Measurements from ENCODE around the gene EGFL8.
A peak's percentile ranks its signal among the peaks of the same experiment; 100 is the strongest.

EGFL8 gene

DNA sequence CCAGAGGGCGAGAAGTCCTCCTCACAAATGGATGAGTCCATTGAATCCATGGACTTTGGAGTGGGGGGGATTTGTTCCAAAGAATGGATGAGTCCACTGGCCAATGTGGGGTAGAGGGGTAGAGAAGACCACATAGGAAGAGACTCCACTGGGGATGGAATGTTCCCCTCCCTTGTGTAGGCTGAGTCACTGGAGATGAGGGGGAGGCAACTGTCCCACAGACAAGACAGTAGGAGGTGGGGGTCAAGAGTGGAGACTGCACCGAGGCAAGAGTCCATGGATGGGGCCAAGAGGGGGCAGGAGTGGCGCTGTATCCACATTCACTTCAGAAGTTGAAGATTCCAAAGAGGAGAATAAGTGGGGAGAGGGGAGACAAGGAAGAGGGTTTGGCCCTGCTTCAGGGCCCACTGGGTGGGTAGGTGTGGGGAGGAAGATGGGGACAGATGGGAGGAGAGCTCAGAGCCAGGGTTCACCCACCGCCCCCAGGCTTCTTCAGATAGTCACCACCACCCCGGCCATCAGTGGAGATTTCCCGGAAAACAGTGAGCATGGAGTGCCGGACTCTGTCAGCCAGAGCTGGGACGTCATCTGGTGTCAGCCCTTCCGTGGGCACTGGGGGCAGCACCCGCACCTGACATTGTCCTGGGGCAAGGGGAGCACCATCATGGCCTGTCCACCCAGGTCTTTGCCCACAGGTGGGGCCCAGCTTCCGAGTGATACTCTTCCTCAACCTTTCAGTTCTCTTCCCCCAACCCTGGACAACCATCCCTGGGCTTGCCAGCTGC lies 4.6 kb downstream of the EGFL8 start:
- no peak for DNase-seq

DNA sequence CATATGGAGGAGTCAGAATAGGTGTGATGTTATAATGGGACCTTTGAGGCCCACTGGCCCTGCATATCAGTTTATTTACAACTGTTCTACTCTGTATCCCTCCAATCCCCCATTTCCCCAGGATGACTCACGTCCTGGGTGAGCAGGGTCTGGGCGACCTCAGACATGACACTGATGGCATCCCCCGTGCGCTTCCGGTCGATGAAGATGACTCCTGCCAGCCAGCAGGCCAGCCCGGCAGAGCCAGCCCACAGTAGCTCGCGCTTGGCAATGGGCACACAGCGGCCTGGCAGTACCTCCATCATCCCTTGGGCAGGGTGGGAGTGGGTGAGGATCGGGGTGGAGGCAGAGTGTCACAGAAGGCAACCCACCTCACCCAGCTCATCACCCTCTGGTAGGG lies 5.9 kb downstream of the EGFL8 start:
- DNase-seq: no peak

DNA sequence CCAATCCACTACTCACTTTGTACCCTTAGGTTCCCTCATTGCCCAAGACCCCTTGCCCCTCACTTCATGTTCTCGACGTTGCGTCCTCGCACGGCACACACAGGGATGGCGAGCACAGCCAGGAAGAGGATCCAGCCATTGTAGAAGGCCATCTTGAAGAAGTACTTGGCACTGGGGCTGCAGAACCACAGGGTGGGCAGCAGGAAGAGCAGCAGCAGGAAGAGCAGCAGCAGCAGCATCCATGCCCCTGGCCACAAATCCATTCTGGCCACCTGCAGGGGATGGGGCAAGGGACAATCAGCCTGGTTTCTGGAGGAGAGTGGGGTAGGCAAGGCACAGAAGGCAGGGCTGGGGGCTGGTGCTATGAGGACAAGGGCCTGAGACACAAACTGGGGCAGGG lies 6.8 kb downstream of the EGFL8 start:
- DNase-seq: no peak

DNA sequence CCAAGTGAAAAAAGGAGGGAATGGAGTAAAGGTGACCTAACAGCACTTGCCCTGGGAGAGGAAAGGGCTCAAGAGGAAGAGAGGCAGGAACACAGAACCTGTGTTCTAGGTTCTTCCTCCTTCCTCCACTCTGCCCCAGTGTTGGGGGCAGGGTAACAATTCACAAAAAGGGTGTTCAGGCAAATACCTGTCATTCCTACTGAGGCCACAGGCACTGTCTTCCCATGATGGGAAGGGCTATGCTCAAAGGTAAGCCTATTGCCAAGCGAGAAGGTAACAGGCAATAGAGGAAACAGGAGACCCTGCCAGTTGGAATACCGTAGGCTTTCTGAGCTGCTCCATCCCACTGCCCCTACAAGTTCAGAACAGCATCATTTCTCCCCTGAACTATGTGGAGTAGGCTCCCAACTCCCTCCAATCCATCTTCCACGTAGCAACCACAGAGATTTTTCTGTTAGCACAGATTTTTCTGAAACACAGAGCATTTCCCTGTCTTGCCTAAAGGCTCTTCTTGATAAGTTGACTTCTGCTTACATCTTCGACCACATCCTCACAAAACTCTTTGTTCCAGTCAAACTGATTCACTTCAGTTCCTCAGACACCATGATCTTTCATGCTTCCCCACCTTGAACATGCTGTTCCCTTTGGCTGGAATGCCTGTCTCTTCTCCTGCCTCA lies 8.8 kb downstream of the EGFL8 start:
- DNase-seq: no peak

DNA sequence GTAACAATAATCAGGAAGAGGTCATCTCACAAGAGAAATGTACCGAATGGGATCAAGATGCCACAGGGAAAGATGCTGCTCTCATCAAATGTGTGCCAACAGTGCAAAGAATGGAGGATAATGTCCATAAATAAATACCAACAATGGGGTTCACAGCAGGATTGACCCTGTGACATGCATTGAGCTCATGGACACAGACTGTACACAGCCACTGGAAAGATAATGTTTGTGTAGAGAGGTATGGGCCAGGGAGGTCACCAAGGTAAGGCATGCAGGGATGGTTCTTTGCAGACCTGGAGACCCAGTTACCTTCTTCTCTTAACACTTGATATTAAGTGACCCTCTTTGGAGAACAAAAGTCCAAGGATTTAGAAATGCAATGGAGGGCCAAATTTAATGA lies 10.0 kb downstream of the EGFL8 start:
- no peak for DNase-seq

DNA sequence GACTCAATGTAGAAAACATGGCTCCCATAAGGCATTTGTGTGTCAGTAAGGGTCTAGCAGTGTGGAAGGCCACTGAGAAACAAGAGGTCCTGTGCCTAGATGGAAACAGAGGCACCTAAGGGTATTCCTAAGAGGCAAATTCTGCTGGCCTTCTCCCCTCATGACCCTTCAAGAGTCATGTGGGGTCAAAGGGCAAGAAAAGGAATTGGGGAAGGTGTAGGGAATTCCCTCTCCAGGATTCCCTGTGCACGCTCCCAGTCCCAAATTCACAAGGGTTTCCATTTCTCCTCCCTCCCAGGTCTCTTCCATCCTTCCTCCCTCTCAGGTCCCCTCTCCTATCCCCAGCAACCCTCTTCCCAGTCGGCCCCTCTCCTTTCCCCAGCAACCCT lies 10.9 kb downstream of the EGFL8 start:
- DNase-seq: no peak

DNA sequence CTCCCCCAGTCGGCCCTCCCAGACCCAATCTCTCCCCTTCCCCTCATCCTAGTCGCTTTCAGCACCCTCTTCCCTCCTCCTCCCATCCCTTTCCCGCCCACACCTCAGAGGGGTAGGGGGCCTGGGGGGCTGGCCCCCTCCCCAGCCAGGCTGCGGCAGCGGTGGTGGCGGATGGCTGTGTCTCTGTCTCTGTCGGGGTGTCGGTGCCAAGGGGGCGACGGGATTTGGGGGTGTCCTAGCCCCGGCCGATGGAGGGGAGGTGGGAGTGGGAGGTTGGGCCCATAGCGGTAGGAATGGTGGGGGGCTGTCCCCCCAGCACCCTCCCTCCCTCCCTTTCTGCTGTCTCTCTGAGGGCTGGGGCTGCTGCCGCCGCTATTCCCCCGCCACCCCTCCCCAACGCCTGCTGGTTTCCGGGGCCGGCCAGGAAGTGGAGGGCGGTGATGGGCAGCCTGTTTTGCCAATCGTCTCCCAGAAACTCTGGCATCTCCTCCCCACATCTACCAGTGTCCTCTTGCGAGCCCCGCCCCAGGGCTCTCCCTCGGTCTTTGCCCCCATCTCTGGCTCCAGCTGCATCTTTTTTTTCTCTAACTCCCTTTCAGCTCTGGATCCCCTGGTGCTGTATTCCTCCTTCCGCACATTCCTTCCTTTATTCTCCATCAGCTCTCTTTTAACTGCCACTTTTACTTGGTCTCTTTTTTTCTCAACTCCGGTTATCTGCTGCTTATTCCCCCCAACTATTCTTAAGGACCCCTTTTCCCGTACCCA lies 11.5 kb downstream of the EGFL8 start, which contains the start of gene AGPAT1:
AGPAT1 (minus strand) TSS at position 374 of the 765 bp plus-strand sequence. CDS start 4,588 bp downstream, outside the sequence.
- peak; percentile 96 for DNase-seq

DNA sequence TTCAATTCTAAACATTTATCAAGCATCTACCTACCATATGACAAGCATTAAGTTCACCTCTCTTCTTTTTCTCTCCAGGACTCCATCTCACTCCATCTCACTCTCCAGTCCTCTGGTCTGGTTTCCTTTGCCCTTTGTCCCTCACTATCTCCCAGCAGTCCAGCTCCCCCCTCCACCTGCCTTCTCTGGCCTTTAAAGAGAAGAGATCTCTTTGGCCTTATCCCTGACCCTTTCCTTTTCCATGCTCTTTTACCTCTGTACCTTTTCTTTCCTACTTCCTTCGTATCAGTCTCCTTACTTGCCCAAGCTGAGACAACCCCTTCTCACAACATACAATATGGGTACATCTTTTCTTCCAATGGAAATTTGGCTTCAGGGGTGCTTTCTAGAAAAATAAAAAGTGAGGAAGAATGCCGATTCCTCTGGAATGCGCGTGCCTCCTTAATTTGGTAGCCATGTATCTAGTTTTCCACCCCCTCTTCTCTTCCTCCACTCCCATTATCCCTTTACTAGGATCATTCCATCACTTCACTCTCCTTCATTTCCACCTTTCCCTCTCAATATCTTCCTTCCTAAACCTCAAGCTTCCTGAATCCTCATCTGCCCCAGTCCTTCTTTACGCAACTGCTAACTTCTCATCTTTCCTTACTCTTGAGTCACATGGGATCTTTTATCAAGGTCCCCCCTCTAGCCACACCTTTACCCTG lies 12.2 kb downstream of the EGFL8 start:
- no peak for DNase-seq

DNA sequence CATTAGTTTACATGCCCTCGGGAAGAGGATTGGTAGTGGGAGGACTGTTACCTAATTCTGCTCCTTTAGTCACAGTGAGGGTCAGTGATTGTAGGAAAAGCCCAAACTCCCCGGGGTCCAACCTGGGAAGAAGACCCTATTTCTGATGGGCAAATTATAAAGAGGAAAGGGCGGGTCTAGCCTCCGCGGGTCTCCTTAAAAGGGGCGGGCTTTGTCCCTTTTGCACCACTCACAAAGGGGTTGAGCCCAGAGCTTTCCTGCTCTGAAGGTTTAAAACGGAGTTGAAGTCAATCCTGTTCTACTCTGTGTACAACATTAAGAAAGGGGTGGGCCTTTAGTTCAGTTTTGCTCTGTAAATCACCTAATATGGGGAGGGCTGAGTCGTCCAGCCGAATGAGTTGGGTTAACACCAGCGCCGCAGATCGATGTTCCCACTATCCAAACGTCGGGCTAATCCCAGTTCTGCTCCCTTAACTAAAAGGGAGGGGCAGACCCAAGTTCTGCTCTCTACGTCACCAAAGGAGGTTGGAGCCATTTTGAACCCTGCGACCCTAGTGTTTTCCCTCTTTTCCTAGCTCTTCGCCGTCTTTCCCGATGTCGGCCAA lies 12.9 kb downstream of the EGFL8 start:
- peak; percentile 56 for DNase-seq

DNA sequence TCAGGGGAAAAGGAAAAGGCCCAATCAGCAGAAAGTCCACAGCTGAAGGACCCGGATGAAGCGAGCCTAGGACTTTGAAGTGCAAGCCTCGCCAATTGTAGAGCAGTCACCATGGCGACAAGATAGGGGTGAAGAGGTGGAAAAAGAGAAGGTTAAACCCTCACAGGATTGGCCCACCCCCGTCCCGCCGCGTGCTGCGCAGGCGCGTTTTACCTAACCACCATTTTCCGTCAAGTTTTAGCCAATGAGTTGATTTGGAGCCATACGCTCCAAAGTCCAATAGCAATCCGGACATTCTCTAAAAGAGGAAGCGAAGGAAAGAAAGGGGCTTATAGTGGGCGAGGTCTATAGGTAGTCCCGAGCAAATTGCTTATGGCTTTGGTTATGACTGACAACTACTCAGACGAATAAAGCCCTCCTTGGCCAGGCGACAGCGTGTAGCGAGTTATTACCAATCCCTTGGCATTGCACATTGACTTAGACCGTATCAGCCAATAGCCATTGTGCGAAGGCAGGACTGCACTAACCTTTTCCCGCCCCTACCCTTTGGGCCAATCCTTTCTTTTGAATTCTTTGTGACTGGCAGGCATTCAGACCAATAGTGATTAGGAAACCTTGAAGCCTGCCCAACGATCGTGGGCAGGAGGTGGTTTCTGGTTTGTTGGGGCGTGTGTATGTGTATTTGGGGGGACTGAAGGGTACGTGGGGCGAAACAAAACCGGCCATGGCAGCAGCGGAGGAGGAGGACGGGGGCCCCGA lies 13.6 kb downstream of the EGFL8 start, which contains the start of gene RNF5:
RNF5 (plus strand) TSS at position 618 of the 759 bp plus-strand sequence; CDS start at position 725, 107 bp downstream.
- peak; percentile 96 for DNase-seq

DNA sequence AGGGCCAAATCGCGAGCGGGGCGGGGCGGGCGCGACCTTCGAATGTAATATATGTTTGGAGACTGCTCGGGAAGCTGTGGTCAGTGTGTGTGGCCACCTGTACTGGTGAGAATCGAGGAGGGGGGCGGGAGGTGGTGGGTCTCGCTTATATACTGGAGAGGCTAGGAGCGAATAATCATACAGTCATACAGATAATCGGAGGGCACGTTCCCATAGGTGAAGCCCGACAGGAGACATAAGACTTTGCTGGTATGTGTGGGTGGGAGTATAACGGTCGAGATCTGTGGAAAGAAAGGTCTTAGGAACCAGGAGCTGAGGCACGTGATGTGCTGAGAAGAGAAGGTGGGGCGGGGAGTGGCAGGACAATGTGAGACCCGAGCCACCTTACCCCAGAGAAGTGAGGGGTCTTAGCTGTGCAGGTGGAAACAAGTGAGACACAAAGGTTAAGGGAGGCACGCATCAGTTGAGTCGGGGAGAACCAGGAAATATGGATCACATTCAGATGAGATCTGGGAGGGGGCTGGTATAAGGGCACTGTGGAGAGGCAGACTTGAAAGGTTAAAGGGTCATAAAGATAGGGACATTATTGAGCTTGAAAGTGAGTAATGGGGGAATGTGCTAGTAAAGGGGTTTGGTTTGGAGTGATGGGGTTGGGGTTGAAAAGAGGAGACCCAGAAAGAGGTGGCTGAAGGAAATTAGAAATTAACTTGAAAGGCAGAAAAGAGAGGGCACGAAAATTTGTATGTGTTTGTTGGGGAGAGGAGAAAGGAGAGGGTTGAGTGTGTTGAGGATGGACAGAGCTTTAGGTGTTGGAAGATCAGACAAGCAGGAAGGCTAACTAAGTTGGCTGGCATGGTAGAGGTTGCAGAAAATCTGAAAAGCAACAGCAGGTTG lies 14.4 kb downstream of the EGFL8 start:
- DNase-seq: no peak

DNA sequence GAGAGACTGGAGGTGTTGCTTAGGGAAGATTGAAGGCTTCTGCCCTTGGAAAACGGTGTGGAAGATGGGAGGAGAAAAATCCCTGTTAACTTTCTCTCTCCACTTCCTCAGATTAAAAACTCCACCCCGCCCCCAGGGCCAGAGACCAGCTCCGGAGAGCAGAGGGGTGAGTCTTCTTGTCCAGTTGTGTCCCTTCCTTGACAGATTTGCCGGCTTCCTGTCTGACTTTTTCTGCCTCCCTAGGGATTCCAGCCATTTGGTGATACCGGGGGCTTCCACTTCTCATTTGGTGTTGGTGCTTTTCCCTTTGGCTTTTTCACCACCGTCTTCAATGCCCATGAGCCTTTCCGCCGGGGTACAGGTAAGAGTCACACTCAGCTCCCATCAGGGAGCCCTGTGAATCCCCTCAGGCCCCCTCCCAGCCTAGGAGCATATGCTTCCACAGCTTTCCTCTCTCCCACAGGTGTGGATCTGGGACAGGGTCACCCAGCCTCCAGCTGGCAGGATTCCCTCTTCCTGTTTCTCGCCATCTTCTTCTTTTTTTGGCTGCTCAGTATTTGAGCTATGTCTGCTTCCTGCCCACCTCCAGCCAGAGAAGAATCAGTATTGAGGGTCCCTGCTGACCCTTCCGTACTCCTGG lies 15.5 kb downstream of the EGFL8 start:
- DNase-seq: no peak

DNA sequence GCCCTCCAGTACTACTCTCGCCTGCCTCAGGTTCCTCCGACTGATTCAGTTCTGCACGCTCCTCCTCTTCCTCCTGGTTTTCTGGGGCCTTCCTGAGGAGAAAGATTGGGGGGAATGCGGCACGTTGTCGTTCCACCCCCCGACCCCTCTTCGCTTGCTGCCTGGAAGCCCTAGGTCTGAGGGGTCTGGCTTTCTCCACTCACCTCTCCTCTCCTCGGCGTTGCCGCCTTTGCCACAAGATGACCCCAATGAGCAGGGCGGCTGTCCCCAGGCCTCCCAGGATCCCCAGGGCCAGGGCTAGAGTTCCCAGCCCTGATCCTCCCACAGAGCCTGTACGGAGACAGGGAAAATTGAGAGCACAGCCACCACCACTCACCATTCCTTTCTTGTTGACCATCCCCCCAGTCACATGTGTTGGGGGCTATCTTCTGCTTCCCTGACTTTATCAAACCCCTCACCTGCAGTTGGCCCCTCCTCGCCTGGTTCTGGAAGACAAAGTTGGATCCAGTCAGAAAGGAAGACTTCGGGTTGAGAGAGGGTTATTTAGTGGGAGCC lies 16.8 kb downstream of the EGFL8 start:
- DNase-seq: no peak

DNA sequence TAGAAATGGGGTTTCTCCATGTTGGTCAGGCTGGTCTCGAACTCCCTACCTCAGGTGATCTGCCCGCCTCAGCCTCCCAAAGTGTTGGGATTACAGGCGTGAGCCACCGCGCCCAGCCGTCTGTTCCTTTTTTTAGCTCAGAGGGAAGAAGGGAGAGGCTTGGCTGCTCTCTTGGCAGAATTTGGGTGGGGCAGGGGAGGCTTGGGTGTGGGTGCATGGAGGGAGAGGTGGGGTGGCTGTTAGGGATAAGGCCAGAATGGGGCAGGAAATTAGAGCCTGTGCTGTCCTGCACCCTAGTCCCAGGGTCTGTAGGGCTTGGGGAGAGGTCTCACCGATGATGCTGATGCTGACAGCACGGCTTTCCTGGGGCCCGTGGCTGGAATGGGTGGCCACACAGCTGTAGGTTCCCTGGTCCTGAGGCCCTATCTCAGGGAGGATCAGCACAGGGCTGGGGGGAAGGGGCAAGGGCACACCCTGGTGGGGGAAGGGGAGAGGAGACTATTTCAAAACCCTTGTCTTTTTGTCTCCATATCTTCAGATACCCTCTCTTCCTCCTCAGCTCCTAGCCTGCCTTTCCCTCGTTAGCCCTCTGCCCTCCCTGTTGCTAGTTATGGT lies 17.6 kb downstream of the EGFL8 start:
- DNase-seq: no peak

DNA sequence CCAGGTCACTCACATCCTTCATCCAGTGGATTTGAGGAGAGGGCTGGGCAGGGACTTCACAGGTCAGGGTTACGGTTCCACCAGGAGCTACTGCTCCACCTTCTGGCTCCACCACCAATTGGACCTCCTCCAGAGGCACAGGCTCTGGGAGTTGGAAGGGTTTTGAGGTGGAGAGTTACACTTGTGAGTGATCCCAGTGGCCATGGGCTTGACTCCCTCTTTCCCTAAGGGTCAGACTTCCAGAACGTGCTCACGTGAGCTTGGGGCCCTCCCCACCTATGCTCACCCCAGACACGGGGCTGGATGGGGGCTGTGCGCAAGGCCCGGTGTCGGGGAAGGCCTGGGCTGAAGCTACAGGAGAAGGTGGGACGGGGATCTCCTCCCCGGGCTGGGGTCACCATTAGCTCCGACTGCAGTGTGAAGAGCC lies 18.2 kb downstream of the EGFL8 start:
- DNase-seq: no peak

DNA sequence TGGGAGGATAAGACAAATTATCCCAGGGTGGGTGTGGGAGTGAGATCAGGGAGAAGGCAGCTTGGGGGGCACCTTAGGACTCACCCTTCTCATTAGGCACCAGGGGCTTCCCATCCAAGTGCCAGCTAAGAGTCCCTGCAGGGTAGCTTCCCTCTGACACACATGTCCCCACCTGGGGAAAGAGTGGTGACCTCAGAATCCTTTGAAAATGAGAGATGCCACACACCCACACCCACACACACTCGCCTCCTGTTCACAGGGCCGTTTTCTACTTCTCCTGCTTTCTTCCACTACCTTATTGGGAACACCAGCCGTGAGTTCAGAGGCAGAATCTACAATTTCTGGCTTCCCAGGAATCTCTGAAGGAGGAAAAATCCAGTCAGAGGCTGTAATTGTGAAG lies 18.6 kb downstream of the EGFL8 start:
- DNase-seq: no peak

DNA sequence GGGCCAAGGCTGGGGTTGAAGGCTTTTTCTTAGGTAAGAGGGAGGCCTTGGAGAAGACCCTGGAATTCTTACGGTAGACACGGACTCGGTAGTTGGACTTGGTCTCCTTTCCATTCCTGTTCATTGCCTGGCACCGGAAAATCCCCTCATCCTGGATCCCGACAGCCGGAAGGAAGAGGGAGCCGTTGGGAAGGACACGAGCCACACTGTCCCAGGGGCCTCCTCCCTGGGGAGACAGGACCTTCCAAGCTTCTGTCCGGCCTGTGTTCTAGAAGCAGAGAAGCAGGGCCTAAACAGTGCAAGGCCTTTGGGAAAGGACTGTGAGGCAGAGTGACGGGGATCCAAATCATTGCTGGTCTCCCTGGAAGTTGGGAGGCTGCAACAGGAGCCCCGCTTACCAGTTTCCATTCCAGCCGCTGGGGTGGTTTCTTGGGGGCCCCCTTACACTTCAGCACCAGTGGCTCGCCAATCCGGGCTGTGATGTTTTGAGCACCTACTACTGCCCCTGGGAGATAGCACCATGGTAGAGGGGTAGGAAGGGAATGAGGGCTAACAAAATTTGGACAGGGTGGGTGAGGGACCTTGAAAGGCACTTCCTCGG lies 19.2 kb downstream of the EGFL8 start:
- no peak for DNase-seq

DNA sequence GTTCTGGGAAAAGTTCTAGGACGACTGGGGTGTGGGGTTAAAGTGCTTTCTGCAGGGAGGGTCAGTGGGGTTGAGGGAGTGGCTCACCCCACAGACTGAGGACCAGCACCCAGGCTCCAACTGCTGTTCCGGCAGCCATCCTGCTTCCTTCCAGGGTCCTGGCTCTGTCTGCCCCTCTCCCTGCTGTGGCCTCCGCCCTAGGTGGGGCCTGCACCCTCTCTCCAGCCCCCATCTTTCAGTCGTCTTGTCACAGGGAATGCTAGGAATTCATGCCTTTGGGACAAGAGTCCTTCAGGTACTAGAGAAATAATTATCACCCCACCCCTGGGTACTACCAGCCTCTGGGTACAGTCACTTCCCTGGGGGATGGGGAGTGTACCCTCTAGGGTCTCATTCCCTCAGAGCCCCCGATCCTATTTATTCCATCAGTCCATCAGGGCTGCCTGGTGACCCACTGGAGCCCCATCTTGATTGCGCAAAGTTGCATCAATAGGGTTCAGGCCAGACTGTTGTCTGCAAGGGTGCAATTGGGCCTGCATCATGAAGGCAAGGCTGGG lies 19.8 kb downstream of the EGFL8 start, which contains the start of gene AGER:
AGER (minus strand) TSS at position 170 of the 557 bp plus-strand sequence; CDS start at position 139, 31 bp downstream.
- no peak for DNase-seq
